HG03066 (cell line): ENCODE results near the gene WDFY4.
A peak's percentile ranks its signal among the peaks of the same experiment; 100 is the strongest.

Experiments
- ATAC-seq: cut with Tn5 transposase; IDR thresholded peaks from one replicate; pipeline ENCODE4 v1.9.1; 2021; ENCODE audit warnings: low read depth; ENCODE audit not compliant: unreplicated experiment

Gene WDFY4

DNA sequence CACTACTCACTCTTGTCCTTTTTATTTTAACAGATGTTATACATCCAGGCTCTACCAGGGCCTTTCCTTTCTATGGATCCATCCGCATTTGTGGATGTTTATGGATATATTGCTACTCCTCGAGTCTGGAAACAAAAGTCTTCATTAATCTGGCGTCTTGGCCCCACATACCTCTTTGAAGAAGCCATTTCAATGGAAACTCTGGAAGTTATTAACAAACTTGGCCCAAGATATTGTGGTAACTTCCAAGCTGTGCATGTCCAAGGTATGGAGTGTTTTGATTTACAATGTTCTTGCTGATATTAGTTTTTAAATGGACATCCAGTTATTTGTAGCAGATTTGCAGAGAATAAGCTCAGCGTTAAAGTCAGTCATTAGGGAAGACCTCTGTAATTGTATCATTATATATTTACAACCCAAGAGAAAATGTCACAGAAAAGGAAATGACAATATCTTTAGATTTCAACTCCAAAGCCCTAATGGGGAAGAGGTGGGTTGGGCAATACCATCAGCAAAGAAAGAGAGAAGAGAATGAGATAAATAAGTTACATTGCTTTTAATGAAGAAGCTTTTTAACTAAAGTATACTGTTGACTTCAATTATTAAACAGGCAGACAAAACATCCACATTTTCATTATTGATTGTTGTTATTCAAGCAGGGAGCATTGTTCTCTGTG, 102.1 kb downstream of the WDFY4 start:
- ATAC-seq = no peak

DNA sequence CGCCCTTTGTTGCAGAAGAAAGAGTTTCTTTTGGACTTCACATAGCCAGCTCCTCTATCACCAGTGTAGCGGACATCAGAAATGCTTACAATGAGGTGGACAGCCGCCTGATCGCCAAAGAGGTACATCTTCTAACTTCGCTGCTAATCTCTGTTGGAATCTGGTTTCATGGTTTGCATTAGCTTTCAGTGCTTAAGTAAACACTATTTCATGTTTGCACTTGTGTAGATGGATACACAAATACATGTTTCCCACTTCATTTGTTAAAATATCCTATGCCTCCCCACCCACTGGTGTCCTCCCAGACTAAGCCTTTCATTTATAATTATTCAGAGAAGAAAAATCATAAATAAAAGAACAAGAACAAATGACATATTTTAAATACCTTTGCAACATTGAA, 103.9 kb downstream of the WDFY4 start:
- ATAC-seq = no peak

DNA sequence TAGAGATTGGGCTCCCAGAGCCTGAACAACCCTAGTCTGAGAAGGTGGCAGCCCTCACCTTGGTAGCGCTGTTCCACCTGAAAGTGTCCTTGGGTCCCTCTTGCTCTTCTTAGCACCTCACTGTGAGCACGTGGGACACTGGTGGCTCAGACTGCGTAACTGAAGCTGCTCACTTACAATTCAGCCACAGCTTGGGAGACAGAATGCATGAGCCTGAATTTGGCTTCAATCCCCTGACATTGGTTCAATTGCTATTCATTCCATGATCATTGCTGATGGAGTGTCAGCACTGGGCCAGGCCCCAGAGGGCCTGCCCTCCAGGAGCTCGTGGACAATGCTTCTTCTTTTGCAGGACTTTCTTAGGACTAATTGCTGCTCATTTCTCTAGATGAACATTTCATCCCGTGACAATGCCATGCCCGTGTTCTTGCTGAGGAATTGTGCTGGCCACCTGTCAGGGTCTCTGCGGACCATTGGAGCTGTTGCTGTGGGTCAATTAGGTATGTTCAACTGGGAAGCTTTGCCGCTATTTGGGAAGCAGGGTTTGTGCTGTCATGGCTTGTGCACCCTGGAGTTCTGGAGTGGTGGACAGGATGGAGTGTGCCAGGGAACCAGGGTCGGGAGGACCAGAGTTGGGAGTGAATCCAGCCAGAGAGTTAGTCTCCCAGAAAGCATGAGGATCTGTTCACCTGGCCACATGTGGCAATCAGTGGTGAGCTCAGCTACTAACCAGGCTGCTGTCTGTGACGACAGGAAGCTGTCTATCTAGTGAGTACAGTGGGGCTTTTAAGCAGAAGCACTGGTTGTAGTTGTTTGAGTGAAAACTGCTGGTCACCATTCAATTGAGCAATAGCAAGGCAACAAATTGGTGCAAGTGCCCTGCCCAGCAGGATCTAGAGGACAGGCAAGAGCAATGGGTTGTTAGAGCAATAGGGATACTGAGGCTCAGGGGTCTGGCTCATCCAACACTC, 105.1 kb downstream of the WDFY4 start:
- no peak for ATAC-seq

DNA sequence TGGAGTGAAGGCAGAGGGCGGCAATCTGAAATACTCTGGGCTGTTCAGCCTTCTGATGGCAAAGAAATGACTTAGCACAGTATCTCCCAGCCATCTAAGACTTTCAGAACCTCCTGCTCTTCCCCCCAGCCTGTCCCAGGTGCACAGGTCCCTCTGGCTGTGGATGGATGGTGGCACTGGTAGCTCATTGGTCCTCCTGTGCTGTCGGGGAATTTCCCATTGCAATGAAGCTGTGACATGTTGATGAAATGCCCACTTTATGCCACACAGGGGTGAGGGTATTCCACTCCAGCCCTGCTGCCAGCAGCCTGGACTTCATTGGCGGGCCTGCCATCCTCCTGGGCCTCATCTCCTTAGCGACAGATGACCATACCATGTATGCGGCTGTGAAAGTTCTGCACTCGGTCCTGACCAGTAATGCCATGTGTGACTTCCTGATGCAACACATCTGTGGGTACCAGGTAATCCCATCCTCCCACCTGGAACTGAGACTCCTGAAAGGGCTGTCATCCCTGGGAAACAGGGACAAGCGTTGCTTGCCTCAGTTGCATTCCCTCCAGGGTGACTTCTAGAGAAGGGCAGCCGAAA, 105.9 kb downstream of the WDFY4 start:
- no peak for ATAC-seq

DNA sequence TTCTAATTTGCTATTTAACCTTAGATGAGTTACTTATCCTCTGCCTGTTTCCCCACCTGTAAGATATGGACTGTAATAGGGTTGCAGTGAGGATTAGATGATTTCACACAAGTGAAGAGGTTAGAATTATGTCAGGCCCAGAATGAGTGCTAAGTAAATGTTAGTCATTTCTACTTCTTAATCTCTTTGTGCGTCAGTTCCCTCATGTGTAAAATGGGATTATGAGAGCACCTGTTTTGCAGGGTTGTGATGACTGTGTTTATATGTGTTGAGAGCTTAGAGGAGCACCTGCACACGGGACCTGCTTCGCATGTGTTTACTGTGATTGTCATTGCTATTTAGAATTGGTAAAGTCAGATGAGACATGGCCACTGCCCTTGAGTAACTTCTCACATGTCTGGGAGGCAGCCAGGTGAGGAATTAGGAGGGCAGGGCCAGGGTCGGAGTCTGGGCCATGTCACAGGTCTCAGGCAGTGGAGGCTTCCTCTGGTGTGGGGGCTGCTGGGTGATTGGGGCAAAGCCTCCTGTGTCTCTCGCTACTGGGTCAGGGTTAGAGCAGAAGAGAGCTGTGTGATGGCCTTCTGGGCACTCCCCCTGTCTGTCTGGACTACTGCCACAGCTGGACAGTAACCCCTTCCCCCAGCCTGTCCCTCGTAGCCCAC, 106.7 kb downstream of the WDFY4 start:
- ATAC-seq = no peak

DNA sequence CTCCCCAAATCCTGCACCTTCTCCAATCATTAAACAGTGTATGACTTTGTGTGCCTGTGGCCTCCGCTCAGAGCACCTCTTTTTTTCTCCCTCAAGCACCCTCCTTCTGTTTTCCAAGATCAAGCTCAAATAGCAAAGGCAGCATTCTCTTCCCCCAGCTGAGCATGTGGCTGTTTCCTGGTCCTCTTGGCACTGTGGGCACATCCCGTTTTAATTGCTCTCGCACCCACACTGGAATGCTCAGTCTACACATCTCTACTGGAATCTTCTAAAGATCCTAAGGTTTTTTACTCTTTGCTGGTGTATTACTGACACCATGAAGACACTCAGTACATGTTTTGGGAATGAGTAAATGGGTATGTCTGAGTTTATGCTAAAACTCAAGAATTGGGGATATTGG, 107.4 kb downstream of the WDFY4 start:
- ATAC-seq = no peak

DNA sequence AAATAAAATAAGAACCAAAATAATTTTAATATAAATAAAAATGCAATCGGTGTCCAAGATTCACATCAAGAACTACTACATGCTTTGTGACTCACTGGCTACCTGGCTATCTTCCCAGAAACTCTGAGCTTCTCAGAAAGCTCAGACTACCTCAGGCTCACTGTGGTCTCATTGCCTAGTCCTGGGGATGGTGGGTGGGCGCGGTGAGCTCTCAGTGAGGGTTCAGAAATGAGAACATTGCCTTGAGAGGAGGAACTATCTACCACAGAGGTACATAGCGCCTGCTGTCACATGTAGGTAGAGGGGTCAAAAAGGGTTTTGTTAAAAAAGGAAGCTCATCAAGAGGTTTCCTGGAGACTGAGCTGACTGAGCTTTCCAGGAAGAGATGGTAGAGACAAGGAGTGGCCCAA, 108.0 kb downstream of the WDFY4 start:
- no peak for ATAC-seq

DNA sequence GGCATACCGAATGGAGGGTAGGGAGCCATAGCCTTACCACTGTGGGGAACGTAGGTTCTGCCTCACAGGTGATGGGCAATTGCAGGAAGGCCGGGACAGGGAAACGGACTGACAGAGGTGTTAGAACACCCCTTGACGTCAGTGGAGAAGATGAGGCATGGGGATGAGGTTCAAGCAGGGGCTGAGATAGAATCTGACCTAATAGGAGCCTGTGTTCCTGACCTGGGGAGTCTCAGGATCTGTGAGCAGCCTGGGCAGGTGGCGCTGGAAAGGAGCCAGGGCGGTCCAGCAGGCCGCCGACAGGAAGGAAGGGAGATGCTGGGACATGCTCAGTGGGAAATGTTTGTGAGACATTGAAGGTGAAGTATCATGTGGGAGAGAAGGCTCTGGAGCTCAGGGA, 109.4 kb downstream of the WDFY4 start:
- ATAC-seq = no peak

DNA sequence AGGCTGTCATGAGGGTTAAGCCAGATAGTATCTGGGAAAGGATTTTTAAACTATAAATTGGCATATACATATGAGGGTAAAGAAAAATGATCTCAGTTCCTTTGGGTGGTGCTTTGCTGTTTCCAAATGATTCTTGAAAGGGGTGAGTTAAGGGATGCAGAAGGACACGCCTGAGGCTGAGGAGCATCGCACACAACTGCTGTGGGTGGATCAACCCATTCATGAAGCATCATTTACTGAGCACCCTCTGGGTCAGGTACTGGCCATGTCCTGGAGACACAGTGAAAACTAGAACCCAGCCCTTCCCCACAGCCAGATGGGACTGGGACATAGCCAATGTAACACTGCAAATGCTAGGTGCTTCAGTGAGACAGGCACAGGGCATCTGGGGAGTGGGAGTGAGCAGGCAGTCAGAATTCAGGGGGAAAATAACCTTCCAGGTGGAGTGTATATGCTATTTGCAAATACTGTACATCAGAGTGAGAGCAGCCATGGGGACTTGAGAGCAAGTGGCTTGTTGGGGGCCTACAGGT, 112.1 kb downstream of the WDFY4 start:
- no peak for ATAC-seq

DNA sequence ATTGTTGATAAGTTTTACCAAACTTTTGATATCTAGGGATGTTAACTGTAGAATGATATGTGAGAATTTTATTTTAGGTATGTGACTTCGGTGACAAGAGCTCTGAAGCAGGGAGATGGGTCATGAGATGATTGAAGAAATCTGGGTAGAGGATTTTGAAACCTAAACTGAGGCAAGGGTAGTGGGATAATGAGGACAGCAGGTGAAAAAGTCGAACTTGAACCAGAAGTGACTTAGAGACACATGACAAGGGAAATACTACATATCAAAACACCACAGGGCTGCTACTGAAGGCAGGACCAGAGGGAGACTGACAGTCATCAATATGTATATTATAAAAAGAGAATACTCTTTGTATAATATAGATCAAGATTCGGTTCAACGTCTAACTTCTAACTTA, 113.2 kb downstream of the WDFY4 start:
- no peak for ATAC-seq

DNA sequence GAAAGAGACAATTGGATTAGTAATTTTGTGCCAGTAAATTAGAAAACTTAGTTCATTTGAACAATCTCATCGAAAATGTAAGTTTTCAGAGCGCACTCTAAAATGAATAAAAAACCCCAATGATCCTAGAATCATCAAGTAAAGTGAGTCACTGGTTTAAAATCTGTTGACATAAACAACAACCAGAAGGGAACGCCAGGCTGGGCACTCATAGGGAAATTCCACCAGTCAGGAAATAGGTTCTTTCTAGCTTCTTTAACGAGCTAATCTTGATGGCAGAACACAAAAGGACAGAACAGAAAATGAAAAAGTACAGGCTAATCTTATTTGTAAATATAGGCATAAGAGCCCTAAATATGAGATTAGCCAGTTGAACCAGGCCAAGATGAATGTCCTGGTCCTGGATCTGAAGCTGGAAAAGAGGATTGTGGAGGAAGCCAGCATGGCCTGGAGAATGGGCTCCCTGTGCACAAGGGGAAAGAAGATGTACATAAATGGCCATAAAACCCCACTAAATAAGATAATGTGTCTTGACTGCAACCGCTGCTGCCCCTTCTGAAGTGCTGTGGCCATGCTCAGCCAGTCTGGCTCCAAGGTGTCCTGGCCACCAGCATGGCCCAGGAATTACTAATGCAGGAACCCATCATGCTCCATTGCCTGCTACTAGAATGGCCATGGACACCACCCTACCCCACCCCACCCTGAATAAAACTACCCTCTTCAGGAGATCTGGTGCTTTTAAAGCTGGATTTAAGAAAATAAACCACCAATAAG, 114.0 kb downstream of the WDFY4 start:
- no peak for ATAC-seq

DNA sequence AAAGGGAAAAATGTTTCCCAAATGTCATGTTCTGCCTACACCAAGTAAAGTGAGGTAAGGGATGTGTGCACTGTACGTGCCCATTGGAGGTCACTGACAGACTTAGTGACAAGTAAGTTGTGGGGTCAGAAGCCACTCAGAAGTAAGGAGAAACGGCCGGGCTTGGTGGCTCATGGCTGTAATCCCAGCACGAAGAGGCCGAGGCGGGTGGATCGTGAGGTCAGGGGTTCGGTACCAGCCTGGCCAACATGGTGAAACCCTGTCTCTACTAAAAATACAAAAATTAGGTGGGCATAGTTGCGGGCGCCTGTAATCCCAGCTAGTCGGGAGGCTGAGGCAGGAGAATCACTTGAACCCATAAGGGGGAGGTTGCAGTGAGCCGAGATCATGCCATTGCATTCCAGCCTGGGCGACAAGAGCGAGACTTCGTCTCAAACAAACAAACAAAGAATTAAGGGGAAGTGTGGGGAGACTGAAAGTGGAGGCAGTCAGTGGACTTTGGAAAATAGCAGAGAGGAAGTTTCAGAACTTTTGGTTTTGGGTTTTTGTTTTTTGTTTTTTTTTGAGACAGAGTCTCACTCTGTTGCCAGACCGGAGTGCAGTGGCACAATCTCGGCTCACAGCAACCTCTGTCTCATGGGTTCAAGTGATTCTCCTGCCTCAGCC, 114.8 kb downstream of the WDFY4 start:
- no peak for ATAC-seq

DNA sequence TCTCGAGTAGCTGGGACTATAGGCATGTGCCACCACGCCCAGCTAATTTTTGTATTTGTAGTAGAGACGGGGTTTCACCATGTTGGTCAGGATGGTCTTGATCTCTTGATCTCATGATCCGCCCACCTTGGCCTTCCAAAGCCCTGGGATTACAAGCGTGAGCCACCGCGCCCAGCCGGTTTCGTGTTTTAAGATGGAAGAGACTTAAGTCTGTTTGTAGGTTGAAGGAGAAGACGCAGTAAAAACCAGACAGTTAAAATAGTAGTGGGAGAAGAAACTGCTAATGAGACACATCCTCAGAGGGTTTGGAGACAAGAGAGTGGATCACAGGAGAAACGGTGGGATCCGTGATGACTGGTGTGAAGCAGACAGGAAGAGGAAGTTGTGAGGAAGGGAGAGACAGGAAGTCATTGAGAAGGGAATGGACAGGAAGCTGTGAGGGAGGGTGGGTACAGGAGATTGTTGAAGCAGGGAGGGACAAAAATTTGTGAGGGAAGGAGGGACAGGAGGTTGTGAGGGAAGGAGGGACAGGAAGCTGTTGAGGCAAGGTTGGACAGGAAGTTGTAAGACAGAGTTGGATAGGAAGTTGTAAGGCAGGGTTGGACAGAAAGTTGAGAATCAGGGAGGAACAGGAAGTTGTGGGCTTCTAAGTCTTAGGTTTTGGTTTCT, 115.5 kb downstream of the WDFY4 start:
- ATAC-seq = peak; percentile 51

DNA sequence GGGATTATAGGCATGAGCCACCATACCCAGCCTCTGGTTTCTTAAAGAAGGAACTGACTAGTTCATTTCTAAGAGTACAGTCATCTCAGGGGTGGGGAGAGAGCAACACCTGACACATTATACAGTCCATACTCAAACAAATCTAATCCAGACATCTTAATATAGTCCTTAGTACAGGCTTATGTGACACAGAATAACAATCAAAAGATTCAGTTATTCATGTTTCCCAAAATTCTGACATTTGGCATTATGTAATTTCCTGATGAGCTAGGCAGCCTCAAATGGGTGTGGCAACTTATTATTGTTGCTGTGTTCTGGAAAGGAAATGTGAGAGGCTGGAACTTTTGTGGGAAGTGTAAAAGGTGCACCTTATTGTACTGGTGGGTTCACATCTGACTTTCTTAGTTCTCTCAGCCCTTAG, 116.3 kb downstream of the WDFY4 start:
- no peak for ATAC-seq

DNA sequence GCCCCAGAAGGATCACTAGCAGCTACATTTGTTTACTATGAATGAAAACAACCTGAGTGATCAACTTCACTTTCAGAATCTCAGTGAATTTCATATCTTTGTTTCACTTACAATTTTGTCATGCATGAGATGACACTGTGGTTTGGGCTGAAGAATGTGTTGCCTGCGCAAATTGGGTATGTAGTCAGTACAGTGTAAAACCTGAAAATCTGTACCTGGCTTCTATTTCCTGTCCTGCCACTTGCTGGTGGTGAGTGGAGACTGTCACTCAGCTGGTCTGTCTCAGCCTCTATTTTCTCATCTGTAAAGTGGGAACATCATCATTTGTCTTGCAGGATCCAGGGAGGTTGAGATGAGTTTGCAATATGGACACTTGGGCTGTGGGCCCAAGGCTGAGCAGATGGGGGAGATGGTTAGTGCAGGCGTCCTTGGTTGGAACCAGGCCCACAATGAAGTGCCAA, 118.0 kb downstream of the WDFY4 start:
- ATAC-seq = peak; percentile 85

DNA sequence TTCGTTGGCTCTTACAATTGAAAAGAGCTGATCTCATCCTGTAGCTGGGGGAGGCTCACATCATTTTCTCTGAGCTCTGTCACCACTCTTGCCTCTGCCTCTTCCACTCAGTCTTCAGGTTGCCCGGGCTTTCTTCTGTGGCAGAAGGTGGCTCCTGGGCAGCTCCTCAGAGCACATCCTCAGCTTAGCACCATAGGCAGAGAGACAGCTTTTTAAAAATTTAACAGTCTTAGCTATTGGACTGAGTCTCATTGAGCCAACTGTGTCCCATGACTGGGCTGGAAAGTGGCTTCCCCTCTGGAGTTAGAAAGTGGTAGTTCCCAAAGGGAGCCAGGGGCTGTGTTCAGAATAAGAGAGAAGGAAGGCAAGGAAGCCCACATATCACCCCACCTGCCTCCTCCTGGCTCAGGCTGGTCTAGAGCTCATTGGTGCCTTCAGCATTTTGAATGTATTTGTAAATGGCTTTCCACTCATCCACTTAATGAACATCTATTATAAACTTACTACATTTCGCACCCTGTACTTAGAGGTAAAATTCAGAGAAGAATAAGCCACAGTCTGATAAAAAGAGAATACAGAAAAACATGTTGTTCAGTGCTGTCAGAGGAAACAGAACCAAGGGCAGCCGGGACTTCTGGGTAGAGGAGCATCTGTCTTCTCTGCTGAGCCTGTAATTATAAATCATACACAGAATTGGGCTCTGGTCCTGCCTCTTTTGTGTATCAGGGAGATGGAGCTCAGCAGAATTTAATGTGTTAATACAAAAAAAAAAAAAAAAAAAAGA, 119.3 kb downstream of the WDFY4 start:
- no peak for ATAC-seq

DNA sequence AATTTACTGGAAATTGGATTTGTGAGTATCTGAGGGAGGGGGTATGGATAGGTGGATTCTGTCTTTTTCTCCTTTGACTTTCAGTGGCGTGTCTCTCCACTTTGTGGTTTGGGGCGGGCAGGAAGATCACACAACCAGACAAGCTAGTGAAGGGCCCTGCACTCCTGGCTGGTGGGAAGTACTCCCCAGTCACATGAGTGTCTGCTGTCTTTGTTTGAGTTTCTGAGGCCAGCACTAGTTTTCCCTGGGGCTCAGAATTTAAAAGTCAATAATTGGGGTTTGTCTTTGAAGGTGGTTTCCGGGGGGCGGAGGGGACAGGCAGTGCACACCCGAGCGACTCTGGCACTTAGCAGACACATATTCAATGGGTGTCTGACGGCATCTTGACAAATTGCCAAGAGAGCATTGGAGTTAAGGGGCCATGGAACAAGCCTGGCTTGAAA, 120.1 kb downstream of the WDFY4 start:
- no peak for ATAC-seq

DNA sequence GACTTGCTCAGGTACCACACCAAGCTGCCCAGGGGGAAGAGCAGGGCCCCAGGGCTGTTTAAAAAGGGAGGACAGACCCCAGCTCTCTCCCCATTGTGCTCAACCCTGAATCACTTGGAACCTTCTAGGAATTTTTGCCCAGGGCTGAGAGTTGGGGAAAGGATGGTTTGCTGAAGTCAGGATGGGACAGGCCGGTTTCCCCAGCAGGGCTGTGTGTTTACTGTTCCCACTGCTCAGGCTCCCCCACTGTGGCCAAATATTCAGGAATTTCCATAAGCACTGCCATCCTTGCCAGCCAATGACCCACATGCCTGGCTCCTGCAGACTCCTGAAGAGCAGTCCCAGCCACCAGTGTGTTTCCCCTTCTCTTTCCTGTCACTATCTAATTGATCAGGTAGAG, 120.7 kb downstream of the WDFY4 start:
- ATAC-seq = no peak
